Spleen (tissue), 3 donors: ENCODE measurements around the gene RARS2.

Experiments used
- POLR2A ChIP-seq, 3 donors: fragments of 450-650 bp; IDR thresholded peaks; one replicate each; pipeline ENCODE4 v1.5.1; 2017; ENCODE audit warnings: antibody characterized with exemption in 3 of 3, mild to moderate bottlenecking in 1 of 3
- POLR2AphosphoS5 ChIP-seq, 3 donors: sonication (generic); formaldehyde crosslinking; IDR thresholded peaks; one replicate each; pipeline ENCODE4 v1.5.1; 2017; ENCODE audit warnings: antibody characterized with exemption in 3 of 3

- TF ChIP-seq POLR2A (IDR thresholded peaks at IDR 0.05) (no peak), POLR2AphosphoS5 (IDR thresholded peaks at IDR 0.05) (no peak)
These were observed 102.2 kb downstream of the RARS2 start for GRCh38 chr6:87487555-87487954.
